NCI-H2081 treated with DMSO at 0.1 percent for 48 hours (cell line): ENCODE measurements around the gene FOXP2.

Source experiments
- DNase-seq: peaks from one replicate; lab custom pipeline; 2025; lab: John Stamatoyannopoulos, UW

The FOXP2 gene

DNA sequence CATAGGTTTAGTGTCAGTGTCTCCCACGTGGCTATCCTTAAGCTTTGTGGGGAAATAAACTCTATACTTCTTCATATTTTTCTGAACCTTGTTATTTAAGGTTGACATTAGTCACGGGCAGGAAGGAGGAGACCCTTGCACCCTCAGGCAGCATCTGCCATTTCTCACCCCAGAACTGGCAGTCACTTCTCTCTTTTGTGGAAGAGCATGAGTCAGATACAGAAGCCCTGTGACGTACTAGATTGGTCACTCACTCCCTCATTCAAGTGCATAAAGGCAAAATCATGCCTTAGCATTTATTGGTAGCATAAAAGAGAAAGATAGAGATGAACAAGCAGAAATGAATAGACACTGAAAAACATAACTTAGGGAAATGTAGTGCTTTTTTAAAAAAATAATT, 301.3 kb downstream of the FOXP2 start:
- no peak for DNase-seq

DNA sequence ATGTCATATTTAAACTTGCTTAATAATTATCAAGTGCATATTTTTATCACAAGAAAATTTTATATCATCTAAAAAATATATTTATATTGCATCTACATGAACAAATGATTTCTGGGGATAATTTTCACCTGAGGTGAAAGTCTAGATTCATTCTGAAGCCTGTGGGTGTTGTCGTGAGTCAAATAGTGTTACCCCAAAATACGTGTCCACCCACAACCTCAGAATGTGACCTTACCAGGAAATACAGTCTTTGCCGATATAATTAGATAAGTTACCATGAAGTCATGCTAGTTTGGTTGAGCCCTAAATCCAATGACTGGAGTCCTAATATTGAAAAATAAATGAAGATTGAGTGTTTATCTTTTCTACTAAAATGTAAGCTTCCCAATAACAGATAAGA, 304.2 kb downstream of the FOXP2 start:
- no peak for DNase-seq

DNA sequence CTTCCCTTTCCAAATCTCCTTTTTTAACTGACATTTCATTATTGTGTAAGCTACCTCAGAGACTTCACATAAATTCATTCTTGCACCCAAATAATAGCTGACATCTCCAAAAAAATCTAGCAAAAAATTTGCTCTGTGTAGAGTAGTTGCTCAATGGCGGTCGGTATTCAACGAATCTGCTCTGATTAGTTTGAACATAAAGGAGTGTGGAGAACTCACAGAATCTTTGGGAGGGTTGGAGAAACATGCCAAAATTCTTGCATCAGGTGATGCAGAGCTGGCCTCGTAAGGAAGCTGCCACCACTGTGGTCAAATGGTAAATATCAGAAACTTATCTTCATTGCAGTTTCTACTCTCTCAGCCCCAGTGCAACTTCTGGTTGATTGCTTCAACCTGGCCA, 306.1 kb downstream of the FOXP2 start:
- no peak for DNase-seq

DNA sequence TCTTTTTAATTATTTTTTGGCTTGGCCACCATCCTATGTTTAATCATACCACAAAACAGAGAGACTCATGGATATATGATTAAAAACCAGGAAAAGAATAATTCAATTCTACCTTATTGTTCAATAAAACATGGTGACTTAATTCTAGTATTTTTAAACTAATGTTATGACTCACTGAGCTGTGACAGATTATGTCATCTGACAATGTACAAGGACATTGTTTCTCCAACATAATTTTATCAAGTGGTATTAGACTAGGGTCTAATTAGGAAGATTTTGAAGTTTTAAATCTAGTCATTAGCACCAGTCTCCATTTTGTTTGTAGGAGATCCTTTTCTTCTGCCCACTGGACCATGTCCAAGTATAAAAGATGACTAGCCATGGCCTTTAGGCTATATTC, 307.9 kb downstream of the FOXP2 start:
- no peak for DNase-seq

DNA sequence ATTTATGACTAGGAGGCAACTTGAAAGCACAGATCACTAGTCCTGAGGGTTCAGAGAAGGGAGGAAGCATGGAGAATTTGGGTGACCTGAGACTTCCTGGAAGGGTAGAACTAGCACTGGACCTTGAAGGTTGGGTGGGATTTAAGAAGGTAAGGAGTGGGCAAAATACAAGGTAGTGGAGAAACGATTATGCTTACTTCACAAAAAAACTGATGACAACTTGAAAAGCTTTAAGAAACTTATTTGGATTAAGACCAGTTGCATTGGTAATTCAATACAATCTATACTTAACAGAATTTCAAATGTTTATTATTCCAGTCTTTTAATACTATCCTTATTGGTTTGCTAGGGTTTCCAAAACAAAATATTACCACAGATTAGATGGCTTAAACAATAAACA, 308.7 kb downstream of the FOXP2 start:
- DNase-seq = no peak

DNA sequence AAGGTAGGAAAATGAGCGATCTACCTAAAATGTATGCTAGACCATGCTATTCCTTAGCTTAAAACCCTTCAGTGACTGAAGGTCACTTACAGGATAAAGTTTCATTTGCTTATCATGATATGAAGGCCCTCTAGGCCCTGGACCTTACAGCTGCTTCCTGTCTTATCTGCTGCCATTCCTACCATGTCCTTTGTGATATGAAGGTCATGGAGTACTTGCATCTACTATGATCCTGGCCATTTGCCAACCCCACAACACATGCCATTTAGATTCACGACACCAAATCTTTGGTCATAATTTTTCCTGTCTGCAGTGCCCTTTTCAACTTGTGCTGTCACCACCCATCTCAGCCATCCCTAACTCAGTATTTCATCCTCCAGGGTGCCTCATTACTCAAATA, 325.5 kb downstream of the FOXP2 start:
- DNase-seq = no peak

DNA sequence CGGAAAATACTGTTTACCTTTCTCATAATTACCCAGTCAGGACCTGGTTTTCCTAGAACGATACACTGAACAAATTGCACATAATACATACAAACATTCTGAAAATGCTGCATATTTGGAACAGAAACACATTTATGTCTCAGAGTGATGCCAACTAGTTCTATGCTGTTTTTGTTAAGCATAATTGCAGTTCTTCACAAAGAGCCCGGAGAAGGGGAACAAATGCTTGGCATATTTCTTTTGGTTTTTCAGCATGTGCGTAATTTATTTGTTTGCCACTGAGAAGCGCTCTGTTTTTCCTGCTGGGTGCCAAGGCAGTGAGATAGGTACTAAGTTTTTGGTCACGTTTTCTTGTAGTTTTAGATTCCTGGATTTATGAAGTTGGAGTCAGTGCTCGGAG, 326.3 kb downstream of the FOXP2 start:
- no peak for DNase-seq

DNA sequence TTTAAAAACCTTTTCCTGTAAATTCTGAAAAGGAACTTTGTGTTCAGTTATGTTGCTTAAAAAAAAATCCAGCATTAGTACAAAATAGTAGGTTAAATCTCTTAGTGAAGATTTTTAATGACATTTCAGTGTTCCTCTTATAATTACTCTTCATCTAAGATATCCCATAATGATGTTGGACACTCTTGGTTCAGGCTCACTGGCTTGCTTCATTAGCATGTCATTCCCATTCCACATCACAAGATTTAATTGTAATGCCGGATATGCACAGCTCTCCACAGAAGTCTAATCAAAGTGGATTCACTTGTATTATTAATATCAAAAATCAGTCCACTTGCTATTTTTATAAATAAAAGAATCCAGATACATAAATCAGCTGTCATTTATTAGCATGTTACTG, 327.3 kb downstream of the FOXP2 start:
- DNase-seq = no peak
